PC-9 (cell line): ENCODE data around the gene ZIC4. TPM values are rescaled to one million over a fixed set of nuclear protein-coding genes. Genes with fewer than 3 reads are reported as not detected.

Source experiments
- BruUV-seq: library from RNA; stranded (reverse); fragments of 400-500 nt; replicated peaks from 2 replicates; lab custom pipeline; 2021; lab: Mats Ljungman, UMichigan
- CTCF ChIA-PET: fragments of 300-600 bp; sonication (Branson Sonifier 250); formaldehyde crosslinking; loops from one replicate; lab custom pipeline; 2022; ENCODE audit warnings: antibody characterized with exemption; lab: Charles Lee
- POLR2A ChIA-PET: fragments of 300-600 bp; sonication (Branson Sonifier 250); formaldehyde crosslinking; loops from one replicate; lab custom pipeline; 2022; ENCODE audit warnings: antibody characterized with exemption; ENCODE audit not compliant: unreplicated experiment; lab: Charles Lee
- DNase-seq, 2 experiments: peaks; one replicate each; pipeline versions ENCODE4 v3.0.0 to v3.0.0-alpha.2; 2015 to 2022; ENCODE audit warnings: mixed read lengths in 1 of 2
- H2AFZ ChIP-seq: fragments of 200-600 bp; sonication (generic); 2 replicates; pipeline ENCODE4 v1.8.1; 2017; ENCODE audit warnings: antibody characterized with exemption
- H3F3A ChIP-seq: fragments of 200-600 bp; sonication (generic); 2 replicates; pipeline ENCODE4 v1.8.1; 2017; ENCODE audit warnings: antibody characterized with exemption, mild to moderate bottlenecking, low read depth; ENCODE audit not compliant: insufficient read depth
- H3K27ac ChIP-seq: fragments of 200-600 bp; sonication (generic); 2 replicates; pipeline ENCODE4 v1.6.1; 2016; ENCODE audit warnings: mixed run types
- H3K27me3 ChIP-seq: fragments of 200-600 bp; sonication (generic); 2 replicates; pipeline ENCODE4 v1.6.1; 2016; ENCODE audit warnings: low read depth, mixed run types; ENCODE audit not compliant: insufficient read depth
- H3K36me3 ChIP-seq: fragments of 200-600 bp; sonication (generic); 2 replicates; pipeline ENCODE4 v1.6.1; 2016; ENCODE audit warnings: low read depth, mixed run types
- H3K4me1 ChIP-seq: fragments of 200-600 bp; sonication (generic); replicated peaks from 2 replicates; pipeline ENCODE4 v1.6.1; 2016; ENCODE audit warnings: mixed run types; ENCODE audit not compliant: insufficient read depth
- H3K4me2 ChIP-seq: fragments of 200-600 bp; sonication (generic); 2 replicates; pipeline ENCODE4 v1.6.1; 2017; ENCODE audit warnings: mixed run types
- H3K4me3 ChIP-seq: fragments of 200-600 bp; sonication (generic); 2 replicates; pipeline ENCODE4 v1.6.1; 2016; ENCODE audit warnings: mixed run types
- H3K79me2 ChIP-seq: fragments of 200-600 bp; sonication (generic); 2 replicates; pipeline ENCODE4 v1.6.1; 2017; ENCODE audit warnings: low read depth, mixed run types
- H3K9me2 ChIP-seq: fragments of 200-600 bp; sonication (generic); 2 replicates; pipeline ENCODE4 v1.8.1; 2017; ENCODE audit warnings: mild to moderate bottlenecking; ENCODE audit not compliant: insufficient read depth
- H3K9me3 ChIP-seq: fragments of 200-600 bp; sonication (generic); 2 replicates; pipeline ENCODE4 v1.8.1; 2016; ENCODE audit warnings: low read depth; ENCODE audit not compliant: insufficient read depth
- H4K20me1 ChIP-seq: fragments of 200-600 bp; sonication (generic); 2 replicates; pipeline ENCODE4 v1.8.1; 2017; ENCODE audit not compliant: insufficient read depth
- EZH2 ChIP-seq: fragments of 200-600 bp; sonication (generic); IDR thresholded peaks from 2 replicates; pipeline ENCODE4 v1.8.0; 2017; ENCODE audit warnings: antibody characterized with exemption, low read depth
- intact Hi-C: fragments of 100-400 bp; cut with micrococcal nuclease; formaldehyde crosslinking; loops from one replicate; pipeline ENCODE4 v1.10.0; 2022; ENCODE audit not compliant: unreplicated experiment
- total RNA-seq: library from RNA; stranded (reverse); gene quantifications from 2 replicates; pipeline ENCODE4 v1.2.3, GENCODE V29; 2021
- TF ChIP-seq, protein P1 (sequence below): fragments of 200-600 bp; sonication (generic); conservative IDR thresholded peaks from 2 replicates; pipeline ENCODE4 v1.6.1; 2017; ENCODE audit warnings: mixed run types, antibody characterized with exemption, mild to moderate bottlenecking, moderate library complexity

The ZIC4 gene
- total RNA-seq, 1 experiment from 2014 or later, result not detected

DNA sequence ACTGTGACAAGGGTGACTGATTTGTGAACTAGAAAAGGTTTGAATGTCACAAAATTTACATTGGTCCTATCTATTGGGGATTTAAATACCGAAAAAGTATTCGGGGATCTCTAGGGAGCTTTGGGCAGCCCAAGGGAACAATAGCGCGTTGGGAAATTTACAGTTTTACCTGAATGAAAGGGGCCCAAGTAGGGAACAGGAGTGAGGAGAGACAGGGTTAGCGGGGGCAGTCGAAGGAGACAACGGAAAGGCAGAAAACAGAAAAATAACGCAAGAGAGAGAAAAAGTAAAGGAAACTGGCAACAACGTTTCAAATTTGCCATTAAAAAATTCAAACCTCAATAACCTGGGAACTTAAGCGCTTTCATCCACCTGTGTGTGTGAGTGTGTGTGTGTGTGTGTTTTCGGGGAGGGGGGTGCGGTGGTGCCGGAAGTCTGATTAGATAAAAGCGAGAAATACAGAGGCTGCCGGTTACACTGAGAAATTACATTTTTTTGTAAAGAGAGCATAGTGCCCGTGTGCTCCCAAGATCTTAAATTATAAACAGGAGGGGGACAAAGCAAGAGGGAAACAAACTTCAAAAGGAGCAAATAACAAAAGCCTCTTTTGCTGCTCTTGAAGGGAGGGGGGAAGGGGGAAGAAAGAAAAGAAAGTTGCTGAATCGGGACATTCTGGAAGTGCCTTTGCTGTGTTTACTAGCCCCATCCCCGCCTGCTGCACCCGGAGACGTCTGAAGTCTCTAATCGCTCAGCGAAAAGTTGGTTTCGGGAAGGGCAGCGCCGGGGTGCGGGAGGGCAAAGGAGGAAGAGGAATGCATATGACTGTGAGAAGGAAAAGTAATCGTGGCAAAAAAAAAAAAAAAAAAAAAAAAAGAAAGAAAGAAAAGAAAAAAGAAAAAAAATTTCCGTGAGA, 2.1 kb upstream of the ZIC4 start:
- no peaks in the 10 kb centered on the region for H4K20me1 ChIP-seq
- H3K4me2 ChIP-seq, result no peak overlapping the region

DNA sequence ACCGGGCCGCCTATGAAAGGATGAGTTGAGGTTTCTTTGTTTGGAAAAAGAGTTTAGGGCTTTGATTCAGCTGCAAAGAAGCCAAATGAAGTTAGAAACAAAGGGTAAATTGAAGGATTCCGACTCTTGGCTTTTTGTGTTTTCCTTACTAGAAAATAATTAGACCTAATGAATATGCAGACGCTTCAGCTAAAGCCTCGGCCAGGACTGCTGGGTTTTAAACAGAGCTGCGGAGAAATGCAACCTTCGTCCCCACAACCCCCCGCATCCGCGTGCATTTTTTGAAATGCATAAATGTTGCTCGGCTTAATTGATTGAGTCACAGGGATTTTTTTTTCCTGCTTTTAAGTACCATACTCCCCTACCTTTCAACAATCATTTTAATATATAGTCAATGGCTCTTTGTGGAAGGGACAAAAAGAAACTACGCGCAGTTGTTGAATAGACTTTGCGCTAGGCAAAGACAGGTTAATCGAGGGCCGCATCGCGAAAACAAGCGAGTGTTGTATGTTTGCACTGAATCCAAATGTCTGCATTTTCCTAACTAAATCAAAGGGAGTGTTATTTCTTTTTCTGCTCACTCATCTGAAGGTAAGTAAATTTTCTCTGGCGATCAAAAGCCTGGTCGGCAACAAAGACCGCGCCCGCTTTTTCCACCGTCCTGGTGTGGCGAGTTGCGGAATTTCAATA, 1.3 kb upstream of the ZIC4 start:
- no peaks in the 10 kb centered on the region for H3K9me3 ChIP-seq
- H3K27me3 ChIP-seq, result no peaks in the 10 kb centered on the region
- H3K4me3 ChIP-seq, result no peak overlapping the region
- ChIA-PET CTCF (no interaction called here), POLR2A (no interaction called here)
- no peaks in the 10 kb centered on the region for H4K20me1 ChIP-seq
- no peak overlapping the region for H3K27ac ChIP-seq
- no peaks in the 10 kb centered on the region for H3K9me2 ChIP-seq
- BruUV-seq, result no TSS peak
- no peaks in the 10 kb centered on the region for H3K36me3 ChIP-seq
- H3F3A ChIP-seq, result no peaks in the 10 kb centered on the region
- no peaks in the 10 kb centered on the region for H3K4me1 ChIP-seq
- no peak for TF ChIP-seq EZH2
- TF ChIP-seq, protein P1, sequence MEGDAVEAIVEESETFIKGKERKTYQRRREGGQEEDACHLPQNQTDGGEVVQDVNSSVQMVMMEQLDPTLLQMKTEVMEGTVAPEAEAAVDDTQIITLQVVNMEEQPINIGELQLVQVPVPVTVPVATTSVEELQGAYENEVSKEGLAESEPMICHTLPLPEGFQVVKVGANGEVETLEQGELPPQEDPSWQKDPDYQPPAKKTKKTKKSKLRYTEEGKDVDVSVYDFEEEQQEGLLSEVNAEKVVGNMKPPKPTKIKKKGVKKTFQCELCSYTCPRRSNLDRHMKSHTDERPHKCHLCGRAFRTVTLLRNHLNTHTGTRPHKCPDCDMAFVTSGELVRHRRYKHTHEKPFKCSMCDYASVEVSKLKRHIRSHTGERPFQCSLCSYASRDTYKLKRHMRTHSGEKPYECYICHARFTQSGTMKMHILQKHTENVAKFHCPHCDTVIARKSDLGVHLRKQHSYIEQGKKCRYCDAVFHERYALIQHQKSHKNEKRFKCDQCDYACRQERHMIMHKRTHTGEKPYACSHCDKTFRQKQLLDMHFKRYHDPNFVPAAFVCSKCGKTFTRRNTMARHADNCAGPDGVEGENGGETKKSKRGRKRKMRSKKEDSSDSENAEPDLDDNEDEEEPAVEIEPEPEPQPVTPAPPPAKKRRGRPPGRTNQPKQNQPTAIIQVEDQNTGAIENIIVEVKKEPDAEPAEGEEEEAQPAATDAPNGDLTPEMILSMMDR, result no peak
- H3K79me2 ChIP-seq, result no peaks in the 10 kb centered on the region
- no peak for DNase-seq
- intact Hi-C loops, result no loop called here
- H2AFZ ChIP-seq, result no peak overlapping the region
- H3K4me2 ChIP-seq, result no peak overlapping the region

More for the DNA sequence above, 2.1 kb upstream of the ZIC4 start:
- Histone ChIP-seq H3K79me2 (no peaks in the 10 kb centered on the region), H3K27me3 (no peaks in the 10 kb centered on the region), H3K27ac (no peak overlapping the region), H3K4me1 (no peaks in the 10 kb centered on the region), H3K9me2 (no peaks in the 10 kb centered on the region), H3K9me3 (no peaks in the 10 kb centered on the region), H2AFZ (no peak overlapping the region), H3F3A (no peaks in the 10 kb centered on the region), H3K4me3 (no peak overlapping the region), H3K36me3 (no peaks in the 10 kb centered on the region)
- ChIA-PET CTCF (no interaction called here), POLR2A (no interaction called here)
- TF ChIP-seq EZH2, result no peak
- TF ChIP-seq, protein P1, result no peak
- intact Hi-C loops, result no loop called here
- DNase-seq, result no peak
- no TSS peak for BruUV-seq

DNA sequence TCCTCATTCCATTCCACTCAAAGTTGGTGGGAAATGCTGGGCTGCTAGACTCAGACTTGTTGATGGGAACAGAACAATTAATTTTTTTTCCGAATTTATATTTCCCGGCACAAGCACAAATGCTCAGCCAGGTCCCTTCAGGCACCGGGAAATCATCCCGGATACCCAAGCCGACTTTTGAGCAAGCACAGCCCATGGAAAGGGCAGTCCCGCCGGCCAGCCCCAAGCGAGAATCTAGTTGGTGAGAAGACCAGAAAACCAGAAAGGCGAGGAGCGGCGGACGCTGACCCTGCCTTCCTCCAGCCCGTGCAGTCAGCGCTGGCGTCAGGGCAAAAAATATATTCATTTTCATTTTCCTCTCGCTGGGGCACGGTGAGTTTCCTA, 763 bp upstream of the ZIC4 start:
- no peak overlapping the region for H3K27ac ChIP-seq
- ChIA-PET CTCF (no interaction called here), POLR2A (no interaction called here)

More for the DNA sequence above, 763 bp upstream of the ZIC4 start:
- DNase-seq, result no peak
- Histone ChIP-seq H3K79me2 (no peaks in the 10 kb centered on the region), H3F3A (no peaks in the 10 kb centered on the region), H3K27me3 (no peaks in the 10 kb centered on the region), H4K20me1 (no peaks in the 10 kb centered on the region), H3K4me2 (no peak overlapping the region), H3K4me1 (no peaks in the 10 kb centered on the region), H2AFZ (no peak overlapping the region), H3K9me3 (no peaks in the 10 kb centered on the region), H3K36me3 (no peaks in the 10 kb centered on the region), H3K4me3 (no peak overlapping the region), H3K9me2 (no peaks in the 10 kb centered on the region)
- BruUV-seq, result no TSS peak
- intact Hi-C loops, result no loop called here
- TF ChIP-seq EZH2, result no peak
- TF ChIP-seq, protein P1, result no peak
